ENCODE data around the gene LRP1B.

The LRP1B gene

DNA sequence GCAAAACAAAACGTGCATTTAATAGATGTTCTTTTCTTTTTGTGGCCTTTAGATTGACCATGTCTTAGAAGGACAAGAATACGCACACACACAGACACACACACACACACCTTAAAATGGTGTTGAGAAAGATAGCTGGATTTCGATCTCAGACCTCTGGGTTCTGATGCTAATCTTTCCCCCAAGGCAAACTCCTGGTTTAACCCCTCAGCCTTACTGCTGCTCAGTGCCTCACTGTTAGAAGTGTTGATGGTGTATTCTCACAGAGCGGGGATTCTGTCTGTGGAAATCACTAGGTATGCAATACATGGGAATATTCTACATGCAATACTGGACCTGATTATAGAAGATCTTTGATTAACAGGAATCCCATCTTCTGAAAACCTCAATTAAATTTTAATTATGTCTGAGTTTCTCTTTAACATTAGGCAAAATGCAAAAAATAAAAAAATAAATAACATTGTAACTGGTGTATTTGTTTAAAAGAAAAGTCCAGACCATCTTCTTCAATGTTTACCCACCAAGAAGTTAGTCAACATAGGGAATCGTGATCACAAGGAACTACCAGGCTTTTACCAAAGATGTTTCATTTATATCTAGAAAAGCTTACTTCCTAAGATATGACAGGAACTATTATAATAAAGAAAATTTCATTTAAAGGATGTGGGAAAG lies 613.5 kb downstream of the LRP1B start:
- TF ChIP-seq ZC3H10 (CRISPR knock-in tag; IDR thresholded peaks at IDR 0.05) (no peak), ESRRG (CRISPR knock-in tag; IDR thresholded peaks at IDR 0.05) (no peak), ISL1 (CRISPR knock-in tag; IDR thresholded peaks at IDR 0.05) (no peak), PATZ1 (CRISPR knock-in tag; IDR thresholded peaks at IDR 0.05; ENCODE audit: borderline replicate concordance) (no peak), BACH2 (CRISPR knock-in tag; IDR thresholded peaks at IDR 0.05; ENCODE audit: borderline replicate concordance) (no peak), ZNF565 (CRISPR knock-in tag; conservative IDR thresholded peaks at IDR 0.05; ENCODE audit: low read depth) (no peak), ZNF8 (CRISPR knock-in tag; IDR thresholded peaks at IDR 0.05) (no peak), SNAI2 (CRISPR knock-in tag; IDR thresholded peaks at IDR 0.05) (no peak), ZNF70 (CRISPR knock-in tag; IDR thresholded peaks at IDR 0.05) (no peak), ARNTL (CRISPR knock-in tag; IDR thresholded peaks at IDR 0.05; ENCODE audit: borderline replicate concordance, low read depth) (no peak), RARB (CRISPR knock-in tag; IDR thresholded peaks at IDR 0.05) (no peak), GLIS3 (CRISPR knock-in tag; IDR thresholded peaks at IDR 0.05) (no peak), TCF4 (CRISPR knock-in tag; IDR thresholded peaks at IDR 0.05; ENCODE audit: borderline replicate concordance) (no peak), TSHZ2 (CRISPR knock-in tag; IDR thresholded peaks at IDR 0.05) (no peak), ZFP30 (CRISPR knock-in tag; IDR thresholded peaks at IDR 0.05) (no peak)
- TF ChIP-seq, protein P1, sequence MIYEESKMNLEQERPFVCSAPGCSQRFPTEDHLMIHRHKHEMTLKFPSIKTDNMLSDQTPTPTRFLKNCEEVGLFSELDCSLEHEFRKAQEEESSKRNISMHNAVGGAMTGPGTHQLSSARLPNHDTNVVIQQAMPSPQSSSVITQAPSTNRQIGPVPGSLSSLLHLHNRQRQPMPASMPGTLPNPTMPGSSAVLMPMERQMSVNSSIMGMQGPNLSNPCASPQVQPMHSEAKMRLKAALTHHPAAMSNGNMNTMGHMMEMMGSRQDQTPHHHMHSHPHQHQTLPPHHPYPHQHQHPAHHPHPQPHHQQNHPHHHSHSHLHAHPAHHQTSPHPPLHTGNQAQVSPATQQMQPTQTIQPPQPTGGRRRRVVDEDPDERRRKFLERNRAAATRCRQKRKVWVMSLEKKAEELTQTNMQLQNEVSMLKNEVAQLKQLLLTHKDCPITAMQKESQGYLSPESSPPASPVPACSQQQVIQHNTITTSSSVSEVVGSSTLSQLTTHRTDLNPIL (CRISPR knock-in tag; IDR thresholded peaks at IDR 0.05; ENCODE audit: low read depth): no peak
- ATAC-seq: no peak

DNA sequence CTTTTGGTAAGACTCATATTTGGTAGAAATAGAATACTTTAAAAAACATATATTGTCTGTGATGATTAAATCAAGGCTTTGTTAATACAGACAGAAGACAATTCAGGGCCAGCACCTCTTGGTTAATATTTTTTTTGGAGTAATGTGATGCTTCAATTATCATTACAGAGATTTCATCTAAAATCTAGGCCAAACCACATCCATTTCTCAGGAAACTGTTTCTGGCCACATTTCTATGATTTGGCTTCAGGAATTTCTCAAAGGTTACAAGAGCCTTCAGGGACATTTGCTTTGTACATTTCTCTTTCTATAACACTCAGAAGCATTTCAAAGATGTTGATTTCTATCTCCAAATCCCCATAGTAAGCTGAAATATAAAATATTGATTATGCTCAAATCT lies 614.9 kb downstream of the LRP1B start:
- TF ChIP-seq ISL1 (CRISPR knock-in tag; IDR thresholded peaks at IDR 0.05) (0 out of 2 replicates have a peak, but pooled peaks have one; percentile 41), BACH2 (CRISPR knock-in tag; IDR thresholded peaks at IDR 0.05; ENCODE audit: borderline replicate concordance) (no peak), TOX (CRISPR knock-in tag; IDR thresholded peaks at IDR 0.05; ENCODE audit: borderline replicate concordance) (no peak), ZC3H10 (CRISPR knock-in tag; IDR thresholded peaks at IDR 0.05) (no peak), ZNF8 (CRISPR knock-in tag; IDR thresholded peaks at IDR 0.05) (no peak)
- TF ChIP-seq, protein P2, sequence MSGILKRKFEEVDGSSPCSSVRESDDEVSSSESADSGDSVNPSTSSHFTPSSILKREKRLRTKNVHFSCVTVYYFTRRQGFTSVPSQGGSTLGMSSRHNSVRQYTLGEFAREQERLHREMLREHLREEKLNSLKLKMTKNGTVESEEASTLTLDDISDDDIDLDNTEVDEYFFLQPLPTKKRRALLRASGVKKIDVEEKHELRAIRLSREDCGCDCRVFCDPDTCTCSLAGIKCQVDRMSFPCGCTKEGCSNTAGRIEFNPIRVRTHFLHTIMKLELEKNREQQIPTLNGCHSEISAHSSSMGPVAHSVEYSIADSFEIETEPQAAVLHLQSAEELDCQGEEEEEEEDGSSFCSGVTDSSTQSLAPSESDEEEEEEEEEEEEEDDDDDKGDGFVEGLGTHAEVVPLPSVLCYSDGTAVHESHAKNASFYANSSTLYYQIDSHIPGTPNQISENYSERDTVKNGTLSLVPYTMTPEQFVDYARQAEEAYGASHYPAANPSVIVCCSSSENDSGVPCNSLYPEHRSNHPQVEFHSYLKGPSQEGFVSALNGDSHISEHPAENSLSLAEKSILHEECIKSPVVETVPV (CRISPR knock-in tag; IDR thresholded peaks at IDR 0.05): no peak
- peak; percentile 40; the same call in 1 of the 3 replicates for ATAC-seq

GRCh38 chr2:141513853-141514252 lies 617.0 kb downstream of the LRP1B start:
- TF ChIP-seq ZC3H10 (CRISPR knock-in tag; IDR thresholded peaks at IDR 0.05) (no peak), ESRRG (CRISPR knock-in tag; IDR thresholded peaks at IDR 0.05) (no peak), SNAI2 (CRISPR knock-in tag; IDR thresholded peaks at IDR 0.05) (no peak), ZNF565 (CRISPR knock-in tag; conservative IDR thresholded peaks at IDR 0.05; ENCODE audit: low read depth) (no peak), ZNF70 (CRISPR knock-in tag; IDR thresholded peaks at IDR 0.05) (no peak), PATZ1 (CRISPR knock-in tag; IDR thresholded peaks at IDR 0.05; ENCODE audit: borderline replicate concordance) (no peak), TOX (CRISPR knock-in tag; IDR thresholded peaks at IDR 0.05; ENCODE audit: borderline replicate concordance) (no peak), ARNTL (CRISPR knock-in tag; IDR thresholded peaks at IDR 0.05; ENCODE audit: borderline replicate concordance, low read depth) (no peak), GLIS3 (CRISPR knock-in tag; IDR thresholded peaks at IDR 0.05) (no peak), ISL1 (CRISPR knock-in tag; IDR thresholded peaks at IDR 0.05) (no peak), TCF4 (CRISPR knock-in tag; IDR thresholded peaks at IDR 0.05; ENCODE audit: borderline replicate concordance) (no peak), CSDC2 (CRISPR knock-in tag; IDR thresholded peaks at IDR 0.05) (no peak)
- TF ChIP-seq, protein P2 (CRISPR knock-in tag; IDR thresholded peaks at IDR 0.05): no peak
- ATAC-seq: no peak

All from SK-N-SH treated with all-trans-retinoic acid at 6 μM for 48 hours (cell line).